RWPE2 (cell line): ENCODE measurements around the gene C3orf18.

Experiments used
- ATAC-seq: fragments of 200-7000 bp; cut with Tn5 transposase; 3 replicates; pipeline ENCODE4 v1.9.1; 2021; ENCODE audit warnings: low read depth
- DNase-seq: peaks from one replicate; pipeline ENCODE4 v3.0.0-alpha.2; 2020; ENCODE audit warnings: low spot score
- H3K27ac ChIP-seq: fragments of 450-650 bp; 2 replicates; pipeline ENCODE4 v1.5.1; 2017; ENCODE audit warnings: mild to moderate bottlenecking; ENCODE audit not compliant: poor library complexity, severe bottlenecking
- H3K27me3 ChIP-seq: fragments of 250-450 bp; sonication (Bioruptor Pico); 2 replicates; pipeline ENCODE4 v1.5.1; 2021; ENCODE audit warnings: mild to moderate bottlenecking, moderate library complexity; ENCODE audit not compliant: insufficient read depth, poor library complexity, severe bottlenecking
- H3K36me3 ChIP-seq: fragments of 250-450 bp; sonication (Bioruptor Pico); 2 replicates; pipeline ENCODE4 v1.5.1; 2020; ENCODE audit warnings: low read depth, mild to moderate bottlenecking, moderate library complexity
- H3K4me1 ChIP-seq: fragments of 250-450 bp; sonication (Bioruptor Pico); 2 replicates; pipeline ENCODE4 v1.5.1; 2021; ENCODE audit warnings: mild to moderate bottlenecking, moderate library complexity; ENCODE audit not compliant: insufficient read depth, poor library complexity, severe bottlenecking
- H3K4me3 ChIP-seq: fragments of 250-450 bp; sonication (Bioruptor Pico); 2 replicates; pipeline ENCODE4 v1.5.1; 2021; ENCODE audit warnings: mild to moderate bottlenecking, moderate library complexity; ENCODE audit not compliant: severe bottlenecking
- H3K9me3 ChIP-seq: fragments of 250-450 bp; sonication (Bioruptor Pico); 2 replicates; pipeline ENCODE4 v1.5.1; 2021; ENCODE audit warnings: mild to moderate bottlenecking, moderate library complexity; ENCODE audit not compliant: severe bottlenecking
- TF ChIP-seq, protein P1 (sequence below): fragments of 450-650 bp; IDR thresholded peaks from one replicate; pipeline ENCODE4 v1.5.1; 2017; ENCODE audit warnings: mild to moderate bottlenecking, moderate library complexity; ENCODE audit not compliant: poor library complexity, severe bottlenecking

C3orf18 gene

GRCh38 chr3:50533807-50534461 is 33.6 kb downstream of the C3orf18 start:
- TF ChIP-seq, protein P1, sequence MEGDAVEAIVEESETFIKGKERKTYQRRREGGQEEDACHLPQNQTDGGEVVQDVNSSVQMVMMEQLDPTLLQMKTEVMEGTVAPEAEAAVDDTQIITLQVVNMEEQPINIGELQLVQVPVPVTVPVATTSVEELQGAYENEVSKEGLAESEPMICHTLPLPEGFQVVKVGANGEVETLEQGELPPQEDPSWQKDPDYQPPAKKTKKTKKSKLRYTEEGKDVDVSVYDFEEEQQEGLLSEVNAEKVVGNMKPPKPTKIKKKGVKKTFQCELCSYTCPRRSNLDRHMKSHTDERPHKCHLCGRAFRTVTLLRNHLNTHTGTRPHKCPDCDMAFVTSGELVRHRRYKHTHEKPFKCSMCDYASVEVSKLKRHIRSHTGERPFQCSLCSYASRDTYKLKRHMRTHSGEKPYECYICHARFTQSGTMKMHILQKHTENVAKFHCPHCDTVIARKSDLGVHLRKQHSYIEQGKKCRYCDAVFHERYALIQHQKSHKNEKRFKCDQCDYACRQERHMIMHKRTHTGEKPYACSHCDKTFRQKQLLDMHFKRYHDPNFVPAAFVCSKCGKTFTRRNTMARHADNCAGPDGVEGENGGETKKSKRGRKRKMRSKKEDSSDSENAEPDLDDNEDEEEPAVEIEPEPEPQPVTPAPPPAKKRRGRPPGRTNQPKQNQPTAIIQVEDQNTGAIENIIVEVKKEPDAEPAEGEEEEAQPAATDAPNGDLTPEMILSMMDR, result no peak
- no peak overlapping the region for H3K4me3 ChIP-seq
- DNase-seq (no peak), ATAC-seq (no peak)
- no peaks in the 10 kb centered on the region for H3K36me3 ChIP-seq
- no peaks in the 10 kb centered on the region for H3K4me1 ChIP-seq
- H3K9me3 ChIP-seq, result no peaks in the 10 kb centered on the region
- peaks cover 19% of the 10 kb centered on the region for H3K27me3 ChIP-seq
- no peak overlapping the region for H3K27ac ChIP-seq

GRCh38 chr3:50533316-50533715 is 34.2 kb downstream of the C3orf18 start:
- TF ChIP-seq, protein P1, result no peak
- no peaks in the 10 kb centered on the region for H3K36me3 ChIP-seq
- DNase-seq, result no peak
- H3K9me3 ChIP-seq, result no peaks in the 10 kb centered on the region
- H3K27ac ChIP-seq, result no peak overlapping the region
- no peak for ATAC-seq
- no peak overlapping the region for H3K4me3 ChIP-seq
- H3K27me3 ChIP-seq, result peaks cover 20% of the 10 kb centered on the region
- no peaks in the 10 kb centered on the region for H3K4me1 ChIP-seq

DNA sequence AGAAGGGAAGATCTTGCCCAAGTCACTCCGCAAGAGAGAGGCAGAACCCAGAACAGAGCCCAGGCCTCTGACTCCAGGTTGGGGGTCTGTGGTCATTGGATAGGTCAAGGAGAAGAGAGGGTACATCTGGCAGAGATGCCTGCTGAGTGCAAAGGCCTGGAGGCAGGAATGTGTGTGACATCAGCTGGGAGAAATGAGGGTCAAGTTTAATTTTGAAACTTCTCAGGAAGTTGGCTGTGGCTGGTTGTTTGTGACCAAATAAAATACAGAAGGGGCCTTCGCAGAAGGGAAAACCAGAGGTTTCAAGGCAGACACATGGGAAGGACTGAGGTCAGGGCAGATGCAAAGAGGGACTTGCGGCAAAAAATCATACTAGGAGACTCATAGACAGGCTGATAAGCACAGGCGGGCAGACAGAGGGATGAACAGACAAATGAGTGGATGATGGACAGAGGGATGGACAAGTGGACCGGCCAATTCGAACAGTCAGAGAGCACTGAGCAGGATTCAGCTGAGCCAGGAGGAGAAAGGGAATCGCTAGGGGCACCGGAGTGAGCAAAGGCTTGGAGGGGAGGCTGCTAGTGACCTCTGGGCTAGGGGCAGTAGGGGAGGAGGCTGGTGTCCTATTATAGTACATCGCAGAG is 35.4 kb downstream of the C3orf18 start:
- ATAC-seq (no peak), DNase-seq (no peak)
- H3K9me3 ChIP-seq, result no peaks in the 10 kb centered on the region
- no peak overlapping the region for H3K4me3 ChIP-seq
- H3K36me3 ChIP-seq, result no peaks in the 10 kb centered on the region
- peaks cover 20% of the 10 kb centered on the region for H3K27me3 ChIP-seq
- no peaks in the 10 kb centered on the region for H3K4me1 ChIP-seq
- TF ChIP-seq, protein P1, result no peak
- no peak overlapping the region for H3K27ac ChIP-seq

- H3K36me3 ChIP-seq, result no peaks in the 10 kb centered on the region
- H3K27me3 ChIP-seq, result peaks cover 20% of the 10 kb centered on the region
- no peaks in the 10 kb centered on the region for H3K4me1 ChIP-seq
- no peak overlapping the region for H3K4me3 ChIP-seq
- TF ChIP-seq, protein P1, result no peak
- ATAC-seq (no peak), DNase-seq (no peak)
- H3K27ac ChIP-seq, result no peak overlapping the region
- no peaks in the 10 kb centered on the region for H3K9me3 ChIP-seq
These were observed 36.3 kb downstream of the C3orf18 start for GRCh38 chr3:50531201-50531600.
